ENCODE data around the gene NOC3L. TPM values are rescaled to one million over a fixed set of nuclear protein-coding genes. Genes with fewer than 3 reads are reported as not detected.

The NOC3L gene, protein sequence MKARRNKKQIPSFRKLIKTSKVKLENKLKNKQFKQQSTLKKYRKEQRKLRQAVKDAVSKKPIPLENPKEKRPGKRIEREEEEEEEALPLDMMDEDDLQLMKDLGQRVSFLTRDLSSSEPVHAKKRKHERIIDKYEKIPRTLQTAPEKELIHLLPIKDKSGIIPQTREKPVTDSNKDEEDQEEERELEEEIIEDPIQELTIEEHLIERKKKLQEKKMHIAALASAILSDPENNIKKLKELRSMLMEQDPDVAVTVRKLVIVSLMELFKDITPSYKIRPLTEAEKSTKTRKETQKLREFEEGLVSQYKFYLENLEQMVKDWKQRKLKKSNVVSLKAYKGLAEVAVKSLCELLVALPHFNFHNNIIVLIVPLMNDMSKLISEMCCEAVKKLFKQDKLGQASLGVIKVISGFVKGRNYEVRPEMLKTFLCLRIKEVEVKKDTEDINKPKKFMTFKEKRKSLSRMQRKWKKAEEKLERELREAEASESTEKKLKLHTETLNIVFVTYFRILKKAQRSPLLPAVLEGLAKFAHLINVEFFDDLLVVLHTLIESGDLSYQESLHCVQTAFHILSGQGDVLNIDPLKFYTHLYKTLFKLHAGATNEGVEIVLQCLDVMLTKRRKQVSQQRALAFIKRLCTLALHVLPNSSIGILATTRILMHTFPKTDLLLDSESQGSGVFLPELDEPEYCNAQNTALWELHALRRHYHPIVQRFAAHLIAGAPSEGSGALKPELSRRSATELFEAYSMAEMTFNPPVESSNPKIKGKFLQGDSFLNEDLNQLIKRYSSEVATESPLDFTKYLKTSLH
- 14.0 to 27.4 TPM (median 24.2 TPM) in 5 replicates for total RNA-seq (2022; extraction: Qiagen RNA extraction; ENCODE audit: low read depth)

DNA sequence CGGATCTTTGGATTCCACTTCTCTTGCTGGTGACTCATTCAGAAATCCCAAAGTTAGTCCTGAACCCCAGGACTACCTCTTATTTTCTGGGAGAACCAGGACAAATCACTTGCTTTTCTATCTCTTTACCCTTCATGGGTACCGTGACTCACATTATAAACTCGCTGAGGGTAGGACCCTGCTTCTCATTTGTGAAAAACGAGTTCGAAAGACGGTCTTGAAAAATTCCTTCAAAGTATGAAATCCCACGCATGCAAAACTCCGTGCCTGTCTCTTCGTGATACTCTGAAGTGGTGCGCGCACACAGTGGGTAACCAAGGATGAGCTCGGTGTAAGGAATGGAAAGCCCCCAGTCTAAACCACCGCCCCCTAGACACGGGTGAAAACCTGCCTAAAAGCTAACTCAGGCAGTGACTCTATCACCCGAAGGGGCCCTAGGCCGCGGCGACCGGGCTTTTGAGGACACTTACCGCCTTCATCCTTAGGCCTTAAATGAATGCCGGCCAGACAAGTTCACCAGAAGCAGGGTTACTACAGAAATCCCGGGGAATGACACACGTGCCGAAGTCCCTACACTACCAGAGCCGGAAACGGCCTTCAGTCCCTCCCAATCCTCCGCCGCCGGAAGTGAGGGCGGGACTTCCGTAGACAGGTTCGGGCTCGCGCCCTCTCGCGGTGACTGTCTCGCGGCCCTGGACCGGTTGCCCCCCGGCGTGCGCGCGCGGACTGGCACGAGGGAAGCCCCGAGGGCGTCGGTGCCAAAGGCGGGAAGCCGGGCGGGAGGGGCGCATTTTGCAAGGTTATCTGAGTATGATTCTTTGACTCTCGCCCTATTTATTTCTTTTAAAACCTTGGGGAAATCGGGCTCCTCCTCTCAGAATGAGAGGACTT, at the start of gene NOC3L:
TSS of gene NOC3L (minus strand) at position 580 of the 891 bp plus-strand sequence. CDS start at position 479, 101 bp downstream.

DNA sequence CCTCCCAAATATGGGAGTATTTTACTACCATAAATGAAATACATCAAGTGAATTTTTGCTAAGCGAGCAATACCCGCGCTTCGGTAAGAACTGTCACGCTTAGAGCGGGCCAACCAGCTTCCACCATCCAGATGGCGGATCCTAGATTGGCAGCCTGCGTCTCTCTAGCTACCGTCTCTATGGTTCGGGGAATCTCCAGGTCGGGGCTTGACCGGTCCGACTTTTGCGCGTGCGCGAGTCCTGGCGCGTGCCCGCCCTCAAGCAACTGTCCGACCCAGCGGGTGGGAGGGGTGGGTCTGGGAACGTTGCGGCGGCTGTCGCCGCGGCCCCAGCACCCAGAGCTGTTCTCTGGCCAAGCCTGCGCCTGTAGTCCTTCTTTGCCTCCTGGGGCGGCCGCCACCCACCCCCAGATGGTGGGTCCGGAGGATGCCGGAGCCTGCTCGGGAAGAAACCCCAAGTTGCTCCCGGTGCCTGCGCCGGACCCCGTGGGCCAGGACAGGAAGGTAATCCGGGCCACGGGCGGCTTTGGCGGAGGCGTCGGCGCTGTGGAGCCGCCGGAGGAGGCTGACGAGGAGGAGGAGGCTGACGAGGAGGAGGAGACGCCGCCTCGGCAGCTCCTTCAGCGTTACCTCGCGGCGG, 39.6 kb upstream of the NOC3L start, which contains the start of gene TBC1D12:
TSS of gene TBC1D12 (plus strand) at position 338 of the 639 bp plus-strand sequence. CDS start at position 411, 73 bp downstream.

Other genes starting within 250 kb of the NOC3L start
- 3.2 to 6.2 TPM (median 5.5 TPM) in 5 replicates for gene TBC1D12, start 39.6 kb upstream of the NOC3L start, total RNA-seq (2022; extraction: Qiagen RNA extraction; ENCODE audit: low read depth)
- gene HELLS, start 182.8 kb upstream of the NOC3L start, total RNA-seq (2022; extraction: Qiagen RNA extraction; ENCODE audit: low read depth), result 20.9 to 32.7 TPM (median 30.0 TPM) in 5 replicates